ENCODE data around the gene CHRNB1. TPM values are rescaled to one million over a fixed set of nuclear protein-coding genes. Genes with fewer than 3 reads are reported as not detected.

Gene CHRNB1
- total and polyA plus RNA-seq, 2 of the 8 experiments (the other 6 are each of a cell fraction or from before 2014, with no cell fraction given): 14.1 to 28.2 TPM

- CTCF ChIA-PET (ENCODE audit: partially characterized antibody): interaction anchor here (0.6 to 3.3 kb wide), 3 partner anchors 10 to 87 kb away, joined by 3 to 17 read pairs (median 8); partner anchors contain the start of gene TMEM102
- H4K8ac ChIP-seq (ENCODE audit: extremely low read depth, insufficient read depth, low read length): no peak overlapping the region; the same call in 1 of the 2 replicates
- 96% methylated on average over 30 of the region's 33 CpGs; no CpG with 5 or more reads in 1 of the 2 experiments for WGBS, 2 experiments (ENCODE audit: extremely low coverage in 1 of 2, insufficient coverage in 1 of 2, insufficient read length in 1 of 2, insufficient replicate concordance in 2 of 2, low coverage in 1 of 2, low lambda C conversion rate in 2 of 2, missing lambda C conversion rate in 1 of 2)
Measured at GRCh38 chr17:7426203-7426863, 18.5 kb upstream of the CHRNB1 start.

More at GRCh38 chr17:7426203-7426863, 18.5 kb upstream of the CHRNB1 start:
- H2BK5ac ChIP-seq (ENCODE audit: low read depth, low read length): no peak overlapping the region
- POLR2A ChIA-PET (ENCODE audit: partially characterized antibody): interaction anchor here (0.9 to 2.0 kb wide), 4 partner anchors 9 to 59 kb away, joined by 3 to 6 read pairs (median 5); no protein-coding TSS in a partner anchor
- no peak overlapping the region for H2AFZ ChIP-seq (ENCODE audit: low read length)
- H4K5ac ChIP-seq (ENCODE audit: insufficient read length, low read depth, low read length): no peak overlapping the region
- no peak overlapping the region for H2BK120ac ChIP-seq (replicated peaks; ENCODE audit: low read depth, low read length)
- H3K9ac ChIP-seq (replicated peaks in 1 of 4; ENCODE audit: extremely low read depth in 1 of 4, low read depth in 3 of 4, low read length in 3 of 4): no peak overlapping the region
- DNase-seq (ENCODE audit: low read depth in 1 of 2, low spot score in 2 of 2) (no peak), FAIRE-seq (no peak)
- H3K14ac ChIP-seq (ENCODE audit: insufficient read length): no peak overlapping the region
- H2BK15ac ChIP-seq (ENCODE audit: low read length): no peak overlapping the region
- no peak overlapping the region for H2BK20ac ChIP-seq (ENCODE audit: low read length)
- no peaks in the 10 kb centered on the region for H3K36me3 ChIP-seq (ENCODE audit: control insufficient read depth in 2 of 4, insufficient read depth in 4 of 4, low read length in 3 of 4)
- no peak overlapping the region for H3K18ac ChIP-seq (ENCODE audit: extremely low read depth, low read length)
- no peaks in the 10 kb centered on the region for H3K23me2 ChIP-seq (ENCODE audit: low read depth, low read length)
- no peak overlapping the region for H2AK5ac ChIP-seq (ENCODE audit: low read depth, low read length)
- no peaks in the 10 kb centered on the region; a peak in 1 of 7 replicates for H3K4me1 ChIP-seq (replicated peaks in 1 of 4; ENCODE audit: control insufficient read depth in 3 of 4, insufficient read depth in 4 of 4, low read length in 3 of 4)
- H3K79me1 ChIP-seq (ENCODE audit: low read depth, low read length): no peaks in the 10 kb centered on the region
- no peak overlapping the region for H4K91ac ChIP-seq (replicated peaks; ENCODE audit: insufficient read length, low read length)
- no peak overlapping the region for H2BK12ac ChIP-seq (ENCODE audit: low read depth, low read length)
- H3K23ac ChIP-seq (ENCODE audit: insufficient read length): no peak overlapping the region
- H3K4me2 ChIP-seq (ENCODE audit: insufficient read depth in 1 of 2, low read depth in 2 of 2, low read length in 2 of 2): no peak overlapping the region
- H3K27ac ChIP-seq (ENCODE audit: low read depth, low read length): no peak overlapping the region
- H3K9me3 ChIP-seq (ENCODE audit: insufficient read depth in 2 of 2, low read depth in 1 of 2, low read length in 1 of 2): no peaks in the 10 kb centered on the region
- H3K4me3 ChIP-seq (ENCODE audit: extremely low read depth in 1 of 4, insufficient read depth in 2 of 4, low read depth in 3 of 4, low read length in 4 of 4): no peak overlapping the region
- no peak overlapping the region for H3K56ac ChIP-seq (replicated peaks; ENCODE audit: insufficient read length, low read depth, low read length)
- TF ChIP-seq ATF2 (IDR thresholded peaks at IDR 0.05; ENCODE audit: low read length) (no peak), RAD21 (IDR thresholded peaks at IDR 0.05 in 1 of 2, conservative IDR thresholded peaks at IDR 0.05 in 1 of 2; ENCODE audit: low read depth in 2 of 2, low read length in 2 of 2) (no peak), BRCA1 (IDR thresholded peaks at IDR 0.05; ENCODE audit: low read depth, low read length) (no peak), SIRT6 (IDR thresholded peaks at IDR 0.05; ENCODE audit: low read length) (no peak), CREB1 (IDR thresholded peaks at IDR 0.05) (no peak)
- H4K20me1 ChIP-seq (replicated peaks in 1 of 2; ENCODE audit: control insufficient read depth in 1 of 2, insufficient read depth in 2 of 2, low read length in 2 of 2): peaks cover 0 to 3% of the 10 kb centered on the region in 2 experiments
- no peaks in the 10 kb centered on the region for H3K79me2 ChIP-seq (ENCODE audit: control insufficient read depth in 1 of 2, insufficient read depth in 2 of 2, low read length in 2 of 2)
- H3K27me3 ChIP-seq (replicated peaks in 1 of 4; ENCODE audit: control insufficient read depth in 3 of 4, extremely low read depth in 1 of 4, insufficient read depth in 3 of 4, low read length in 3 of 4): no peaks in the 10 kb centered on the region; a peak in 1 of 7 replicates
- no peak overlapping the region for H3K4ac ChIP-seq (replicated peaks; ENCODE audit: insufficient read length, low read depth, low read length)
